Measurements from ENCODE around the gene MET.
"Not testable (repeated sequence)": the region's sequence is repeated elsewhere in the genome, so short reads cannot be mapped to it uniquely, and the experiment has no call there.

The MET gene

DNA sequence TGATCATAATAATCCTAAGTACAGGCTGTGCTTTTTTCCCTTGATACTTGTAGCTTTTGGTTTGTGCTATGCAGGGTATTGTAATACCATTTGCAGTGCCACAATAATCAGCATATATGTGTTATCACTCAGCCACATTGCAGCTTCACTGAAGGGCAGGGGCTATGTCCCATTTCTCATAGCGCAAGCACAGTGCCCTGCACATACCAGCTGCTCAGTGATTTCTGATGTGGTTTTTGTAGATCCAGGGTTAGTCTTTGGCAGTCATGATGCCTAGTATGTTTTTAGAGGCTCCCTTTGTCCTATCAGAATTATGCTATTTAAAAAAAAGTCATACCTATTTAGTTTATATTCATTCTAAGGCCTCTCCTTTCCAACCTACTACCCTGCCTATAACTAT lies 25.8 kb downstream of the MET start:
- DNase-seq: no peak

DNA sequence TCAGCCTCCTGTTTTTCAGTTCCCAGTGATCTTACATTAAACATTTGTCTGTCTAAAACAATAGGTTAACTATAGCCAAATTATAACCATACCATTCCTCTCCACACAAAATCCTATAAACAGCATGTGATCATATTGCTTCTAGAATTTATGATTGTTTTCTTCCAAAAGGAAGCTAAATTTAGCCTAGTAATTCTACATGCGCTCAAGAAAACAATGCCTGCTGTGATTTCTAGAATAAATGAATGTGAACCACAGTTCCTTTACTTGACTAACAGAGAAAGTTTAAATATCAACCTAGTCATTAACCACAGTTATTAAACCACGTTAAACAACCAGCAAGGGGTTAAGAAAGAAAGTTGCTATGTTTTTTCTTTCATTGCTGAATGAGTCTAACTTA lies 26.4 kb downstream of the MET start:
- no peak for DNase-seq

DNA sequence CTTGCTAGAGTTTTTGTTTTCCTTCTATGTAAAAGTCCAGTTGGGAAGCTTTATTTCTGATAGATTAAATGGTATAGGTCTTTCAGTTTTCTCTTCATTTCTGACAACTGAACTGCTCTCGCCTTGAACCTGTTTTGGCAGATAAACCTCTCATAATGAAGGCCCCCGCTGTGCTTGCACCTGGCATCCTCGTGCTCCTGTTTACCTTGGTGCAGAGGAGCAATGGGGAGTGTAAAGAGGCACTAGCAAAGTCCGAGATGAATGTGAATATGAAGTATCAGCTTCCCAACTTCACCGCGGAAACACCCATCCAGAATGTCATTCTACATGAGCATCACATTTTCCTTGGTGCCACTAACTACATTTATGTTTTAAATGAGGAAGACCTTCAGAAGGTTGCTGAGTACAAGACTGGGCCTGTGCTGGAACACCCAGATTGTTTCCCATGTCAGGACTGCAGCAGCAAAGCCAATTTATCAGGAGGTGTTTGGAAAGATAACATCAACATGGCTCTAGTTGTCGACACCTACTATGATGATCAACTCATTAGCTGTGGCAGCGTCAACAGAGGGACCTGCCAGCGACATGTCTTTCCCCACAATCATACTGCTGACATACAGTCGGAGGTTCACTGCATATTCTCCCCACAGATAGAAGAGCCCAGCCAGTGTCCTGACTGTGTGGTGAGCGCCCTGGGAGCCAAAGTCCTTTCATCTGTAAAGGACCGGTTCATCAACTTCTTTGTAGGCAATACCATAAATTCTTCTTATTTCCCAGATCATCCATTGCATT lies 27.1 kb downstream of the MET start:
- no peak for DNase-seq

DNA sequence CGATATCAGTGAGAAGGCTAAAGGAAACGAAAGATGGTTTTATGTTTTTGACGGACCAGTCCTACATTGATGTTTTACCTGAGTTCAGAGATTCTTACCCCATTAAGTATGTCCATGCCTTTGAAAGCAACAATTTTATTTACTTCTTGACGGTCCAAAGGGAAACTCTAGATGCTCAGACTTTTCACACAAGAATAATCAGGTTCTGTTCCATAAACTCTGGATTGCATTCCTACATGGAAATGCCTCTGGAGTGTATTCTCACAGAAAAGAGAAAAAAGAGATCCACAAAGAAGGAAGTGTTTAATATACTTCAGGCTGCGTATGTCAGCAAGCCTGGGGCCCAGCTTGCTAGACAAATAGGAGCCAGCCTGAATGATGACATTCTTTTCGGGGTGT lies 27.7 kb downstream of the MET start:
- DNase-seq: no peak

DNA sequence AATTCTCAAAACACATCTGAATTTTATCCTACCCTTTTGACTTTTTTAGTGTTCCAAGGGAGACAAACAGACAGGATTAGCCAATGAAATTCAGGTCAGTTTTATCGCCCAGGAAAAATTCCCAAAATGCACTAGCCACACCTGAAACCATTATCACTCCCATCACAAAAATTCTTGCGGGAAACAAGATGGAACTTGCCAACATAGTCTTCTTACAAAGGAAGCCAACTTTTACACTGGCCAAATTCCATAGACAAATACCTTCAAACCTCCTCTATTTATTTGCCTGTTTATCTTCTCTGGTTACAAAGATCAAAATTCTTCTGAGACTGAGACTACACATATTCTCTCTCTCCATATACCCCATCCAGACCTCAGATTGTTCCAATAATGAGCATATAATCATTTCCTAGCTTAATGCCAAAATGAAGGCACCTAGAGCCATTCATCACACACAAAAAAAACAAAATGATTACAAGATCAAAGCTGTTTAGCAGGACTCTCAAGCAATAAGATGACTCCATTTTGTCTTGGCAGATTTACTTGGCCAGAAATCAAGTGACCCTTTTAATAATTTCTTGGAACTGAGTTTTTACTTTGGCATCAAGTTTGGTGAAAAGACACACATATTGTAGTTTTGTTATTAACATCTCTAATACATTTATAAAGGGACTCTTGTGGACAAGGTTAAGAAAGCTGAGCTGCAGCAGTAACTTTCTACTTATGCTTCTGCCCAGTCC lies 30.2 kb downstream of the MET start:
- no peak for DNase-seq

DNA sequence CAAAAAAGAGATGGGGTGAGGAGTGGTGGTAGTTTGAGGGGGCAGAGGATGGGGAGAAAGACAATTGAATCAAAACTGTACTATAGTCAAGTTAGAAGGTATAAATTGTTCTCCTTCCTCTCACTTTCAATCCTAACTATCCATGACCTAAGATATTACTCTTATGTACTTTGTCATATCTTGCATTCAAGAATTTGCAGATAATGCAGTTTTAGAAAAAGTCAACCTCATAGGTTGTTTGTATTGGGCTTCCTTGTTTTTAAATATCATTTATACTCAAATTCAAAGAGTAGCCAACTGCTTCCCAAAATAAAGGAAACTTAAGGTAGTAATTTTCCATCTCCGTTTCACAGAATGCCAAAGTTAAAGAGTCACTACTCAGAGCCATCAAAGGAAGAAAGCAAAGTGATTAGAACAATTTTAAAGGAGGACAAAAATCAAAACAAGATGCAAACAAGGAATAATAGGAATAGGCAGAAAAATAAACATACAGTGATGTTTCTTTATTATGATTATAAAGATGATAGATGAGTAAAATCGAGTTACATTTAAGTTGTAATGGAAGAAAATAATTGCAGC lies 32.7 kb downstream of the MET start:
- DNase-seq: no peak

DNA sequence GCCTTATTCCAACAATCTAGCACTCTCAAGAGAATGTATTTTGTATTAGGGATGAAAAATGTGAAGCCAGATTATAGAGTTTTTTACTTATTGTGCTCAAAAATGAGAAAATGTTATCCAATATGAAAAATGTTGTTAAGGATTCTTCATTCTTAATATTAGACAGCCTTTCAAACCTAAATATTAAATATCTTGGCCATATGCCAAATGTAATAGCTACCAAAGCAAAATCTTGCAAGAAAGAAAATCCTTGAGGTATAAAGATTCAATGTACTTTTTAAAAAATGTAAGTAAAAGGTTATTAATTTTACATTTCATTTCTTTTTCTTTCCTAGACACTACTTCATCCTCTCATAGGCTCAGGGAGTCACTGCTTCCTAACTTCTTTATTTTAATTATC lies 33.4 kb downstream of the MET start:
- DNase-seq: no peak

DNA sequence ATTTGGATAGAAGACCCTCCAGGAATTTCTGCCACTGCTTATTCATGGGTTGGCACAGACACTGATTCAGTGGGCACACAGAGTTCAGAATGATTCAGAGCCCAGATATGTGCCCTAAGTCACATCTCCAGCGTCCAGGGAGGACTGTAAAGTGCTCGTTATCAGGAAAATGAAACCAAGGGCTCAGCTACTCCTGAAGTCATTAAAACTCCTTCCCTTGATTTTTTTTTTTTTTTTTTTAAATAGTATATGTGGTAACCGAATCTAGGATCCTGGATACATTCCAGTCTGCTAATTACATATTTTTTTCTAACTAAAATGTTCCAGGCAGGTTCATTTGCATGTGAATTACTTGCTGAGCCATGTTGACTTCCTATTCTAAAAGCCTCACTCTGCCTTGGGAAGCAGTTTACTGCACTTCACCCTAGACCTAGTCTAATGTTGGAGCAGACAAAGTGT lies 34.7 kb downstream of the MET start:
- peak in 1 of 56 donors; percentile 17 for DNase-seq

DNA sequence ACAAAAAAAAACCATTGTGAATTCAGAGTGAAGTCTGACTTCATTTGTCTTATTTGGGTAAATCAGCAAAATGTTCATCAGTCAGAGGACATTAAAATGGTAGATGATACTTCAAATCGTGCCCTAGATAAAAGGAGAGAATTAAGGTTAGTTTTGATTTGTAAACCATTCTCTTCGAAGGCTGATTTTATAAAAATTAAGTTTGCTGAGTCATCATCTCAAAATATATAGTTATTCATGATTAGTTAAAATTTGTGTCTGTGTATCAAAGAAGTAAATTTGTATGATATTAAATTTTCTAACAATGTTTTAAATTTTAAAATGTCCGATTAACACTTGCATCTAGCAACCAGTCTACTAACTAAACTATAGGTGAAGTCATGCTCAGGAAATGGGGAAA lies 35.3 kb downstream of the MET start:
- DNase-seq: no peak

DNA sequence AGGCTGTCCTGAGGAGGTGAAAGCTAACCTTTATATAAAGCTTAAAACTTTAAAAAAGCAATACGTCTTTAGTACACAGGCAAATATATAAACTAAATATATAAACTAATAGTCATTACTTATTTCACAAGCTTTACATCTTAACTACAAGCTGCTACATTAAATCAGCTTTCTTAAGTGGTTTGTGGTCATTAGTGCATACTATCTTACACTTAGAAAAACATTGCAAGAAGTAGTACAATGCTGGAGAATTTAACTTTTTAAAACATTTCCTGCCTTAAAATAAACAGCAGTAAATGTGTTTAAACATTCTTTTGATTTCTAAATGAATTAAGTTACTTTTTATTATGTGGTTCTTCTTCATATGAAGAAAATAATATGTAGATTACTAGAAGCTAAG lies 36.3 kb downstream of the MET start:
- no peak for DNase-seq

DNA sequence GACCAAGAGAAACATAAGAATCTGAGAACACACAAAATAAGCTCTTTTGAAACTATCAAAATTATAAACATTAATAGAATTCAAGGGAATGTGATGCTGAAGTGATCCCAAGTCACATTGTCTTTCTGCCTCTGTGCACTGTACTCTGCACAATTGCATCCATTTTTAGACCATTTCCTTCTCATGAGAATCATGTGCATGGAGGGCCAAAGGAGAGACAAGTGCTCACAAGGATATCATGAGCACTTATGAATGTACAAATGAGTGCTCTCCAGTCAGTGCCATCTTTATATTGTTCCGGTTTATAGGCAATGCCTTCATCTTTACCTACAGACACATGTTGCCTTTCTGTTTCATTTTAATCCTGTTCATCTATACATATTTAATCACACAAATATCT lies 36.9 kb downstream of the MET start:
- no peak for DNase-seq

DNA sequence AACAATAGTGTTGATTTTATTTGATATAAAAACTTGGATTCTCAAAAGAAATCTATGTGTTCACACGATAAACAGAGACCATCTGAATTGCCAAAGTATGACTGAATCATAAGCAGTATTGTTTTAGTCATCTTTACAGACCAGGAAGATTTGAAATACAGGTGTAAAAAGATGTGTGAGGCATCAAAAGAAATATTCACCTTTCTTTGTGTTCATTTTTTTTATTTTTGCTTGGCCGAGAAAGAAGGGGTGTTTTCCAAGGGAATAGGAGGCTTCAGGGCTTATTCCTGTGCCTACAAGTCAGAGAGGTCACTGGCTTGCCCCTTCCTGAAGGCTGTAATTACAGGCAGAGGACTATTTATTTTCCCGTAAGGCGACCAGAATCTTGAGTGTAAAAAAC lies 37.3 kb downstream of the MET start:
- no peak for DNase-seq

DNA sequence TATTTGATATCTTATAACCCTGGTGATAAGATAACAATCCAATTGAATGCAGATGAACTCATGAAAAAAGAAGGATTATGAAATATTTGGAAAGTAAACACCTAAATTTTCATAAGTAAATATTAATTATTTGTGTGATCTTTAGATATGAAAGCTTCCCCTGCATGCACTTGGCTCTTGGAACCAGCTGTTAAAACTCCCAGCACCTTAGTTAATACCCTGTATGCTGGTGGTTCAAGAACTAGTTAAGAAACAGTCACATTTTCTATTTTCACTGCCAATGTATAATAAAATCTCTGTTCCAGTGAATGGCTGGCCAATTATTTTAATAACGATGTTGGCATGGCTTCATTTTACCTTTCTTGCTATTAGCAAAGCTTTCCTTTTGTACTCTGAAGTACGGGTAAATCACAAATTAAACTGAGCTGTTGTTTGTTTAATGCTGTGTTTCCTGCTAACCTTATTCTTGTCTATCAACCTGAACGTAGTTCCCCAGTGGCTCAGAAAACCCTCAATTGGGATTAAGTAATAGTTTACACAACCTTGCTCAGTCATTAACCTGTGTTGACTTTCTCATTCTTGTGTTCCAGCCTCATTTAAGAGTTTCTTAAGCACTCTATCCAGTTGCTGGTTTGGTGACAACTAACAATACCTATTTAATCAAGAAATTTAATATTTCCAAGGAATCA lies 38.9 kb downstream of the MET start:
- DNase-seq: no peak

DNA sequence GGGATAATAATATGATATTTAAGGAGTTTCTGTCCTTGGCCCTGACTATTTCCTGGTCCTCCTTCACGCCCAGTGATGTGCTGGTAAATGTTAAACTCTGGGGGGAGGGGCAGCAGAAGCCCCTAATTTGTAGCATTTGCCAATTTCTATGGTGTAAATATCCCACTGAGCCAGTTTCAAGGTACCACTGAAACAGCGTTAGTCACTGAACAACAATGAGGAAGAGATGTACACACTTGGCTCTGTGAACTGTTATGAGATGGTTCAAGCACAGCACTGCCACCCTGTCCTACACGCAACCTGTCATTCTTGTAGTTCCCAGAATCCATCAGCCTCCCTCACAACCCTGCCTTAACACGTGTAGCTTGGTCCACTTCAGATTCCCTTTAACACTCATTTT lies 39.8 kb downstream of the MET start:
- DNase-seq: no peak

DNA sequence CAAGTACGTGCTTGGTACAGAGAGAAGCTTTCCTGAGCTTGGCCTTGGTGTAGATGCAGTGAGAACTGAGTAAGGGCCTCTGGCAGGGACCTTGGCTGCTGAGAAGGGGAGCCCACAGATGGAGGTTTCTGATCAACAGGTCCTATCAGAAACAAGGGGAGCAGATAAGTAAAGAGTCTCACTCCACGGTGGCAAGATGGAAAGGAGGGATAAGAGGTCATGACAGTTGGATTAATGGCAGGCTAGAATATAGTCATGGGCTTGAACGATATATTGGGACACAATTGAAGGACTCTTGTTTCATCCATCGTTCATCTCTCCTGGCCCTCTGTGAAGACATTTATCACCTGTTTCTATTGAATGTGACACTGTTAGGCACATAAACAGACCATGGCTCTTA lies 41.5 kb downstream of the MET start:
- DNase-seq: no peak

DNA sequence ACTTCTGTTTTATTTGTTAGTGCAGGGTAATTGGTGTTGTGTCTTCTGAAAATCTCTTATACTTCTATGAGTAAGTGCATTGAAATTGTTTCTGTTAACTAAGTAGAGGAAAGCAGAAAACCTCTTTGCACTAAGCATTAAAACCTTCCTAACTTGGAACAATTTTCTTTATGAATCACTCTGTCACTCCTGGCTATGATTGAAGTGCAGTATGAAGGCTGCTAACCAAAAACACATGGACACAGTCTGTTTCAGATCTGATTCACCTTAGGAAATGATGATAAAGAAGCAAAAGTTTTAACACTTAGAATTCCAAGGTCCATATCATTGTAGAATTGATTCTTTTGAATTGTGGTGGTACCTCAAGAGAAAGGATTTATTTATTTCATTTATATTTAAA lies 41.9 kb downstream of the MET start:
- DNase-seq: no peak

DNA sequence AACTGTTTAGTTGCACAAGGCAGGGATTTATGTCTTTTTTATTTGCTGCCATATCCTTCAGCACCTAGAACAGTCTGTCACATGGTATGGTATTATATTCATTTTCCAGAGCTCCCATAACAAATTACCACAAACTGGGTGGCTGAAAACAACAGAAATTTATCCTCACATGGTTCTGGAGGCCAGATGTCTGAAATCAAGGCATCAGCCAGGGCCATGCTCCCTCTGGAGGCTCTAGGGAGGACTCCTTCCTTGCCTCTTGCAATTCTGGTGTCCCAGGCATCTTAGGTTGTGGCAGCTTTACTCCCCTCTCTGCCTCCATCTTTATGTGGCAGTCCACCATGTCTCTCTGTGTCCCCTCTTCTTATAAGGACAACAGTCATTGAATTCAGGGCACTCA lies 43.1 kb downstream of the MET start:
- no peak for DNase-seq

DNA sequence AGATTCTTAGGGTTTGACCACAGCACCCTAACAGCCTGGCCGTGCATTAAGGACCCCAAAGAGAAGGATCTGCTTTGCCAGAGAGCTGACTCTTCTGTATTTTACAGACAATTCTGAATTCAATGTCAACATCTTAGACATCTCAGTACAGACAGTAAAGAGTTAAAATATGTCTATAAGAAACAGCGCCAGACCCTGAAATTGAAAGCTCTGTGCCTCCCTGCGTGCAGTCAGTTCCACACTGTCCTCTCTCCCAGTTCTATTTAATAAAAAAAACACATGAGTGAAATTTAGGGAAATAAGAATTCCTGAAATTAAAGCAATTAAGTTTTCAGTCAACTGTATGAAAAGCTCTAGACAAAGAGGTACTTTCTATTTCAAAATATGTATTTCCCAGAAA lies 45.1 kb downstream of the MET start:
- no peak for DNase-seq

DNA sequence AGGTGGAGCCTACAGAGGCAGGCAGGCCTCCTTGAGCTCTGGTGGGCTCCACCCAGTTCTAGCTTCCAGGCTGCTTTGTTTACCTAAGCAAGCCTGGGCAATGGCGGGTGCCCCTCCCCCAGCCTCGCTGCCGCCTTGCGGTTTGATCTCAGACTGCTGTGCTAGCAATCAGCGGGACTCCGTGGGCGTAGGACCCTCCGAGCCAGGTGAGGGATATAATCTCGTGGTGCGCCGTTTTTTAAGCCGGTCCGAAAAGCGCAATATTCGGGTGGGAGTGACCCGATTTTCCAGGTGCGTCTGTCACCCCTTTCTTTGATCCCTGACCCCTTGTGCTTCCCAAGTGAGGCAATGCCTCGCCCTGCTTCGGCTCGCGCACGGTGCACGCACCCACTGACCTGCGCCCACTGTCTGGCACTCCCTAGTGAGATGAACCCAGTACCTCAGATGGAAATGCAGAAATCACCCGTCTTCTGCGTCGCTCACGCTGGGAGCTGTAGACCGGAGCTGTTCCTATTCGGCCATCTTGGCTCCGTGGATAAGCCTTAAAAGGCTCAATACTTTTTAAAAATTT lies 52.0 kb downstream of the MET start:
- DNase-seq: not testable (repeated sequence)

DNA sequence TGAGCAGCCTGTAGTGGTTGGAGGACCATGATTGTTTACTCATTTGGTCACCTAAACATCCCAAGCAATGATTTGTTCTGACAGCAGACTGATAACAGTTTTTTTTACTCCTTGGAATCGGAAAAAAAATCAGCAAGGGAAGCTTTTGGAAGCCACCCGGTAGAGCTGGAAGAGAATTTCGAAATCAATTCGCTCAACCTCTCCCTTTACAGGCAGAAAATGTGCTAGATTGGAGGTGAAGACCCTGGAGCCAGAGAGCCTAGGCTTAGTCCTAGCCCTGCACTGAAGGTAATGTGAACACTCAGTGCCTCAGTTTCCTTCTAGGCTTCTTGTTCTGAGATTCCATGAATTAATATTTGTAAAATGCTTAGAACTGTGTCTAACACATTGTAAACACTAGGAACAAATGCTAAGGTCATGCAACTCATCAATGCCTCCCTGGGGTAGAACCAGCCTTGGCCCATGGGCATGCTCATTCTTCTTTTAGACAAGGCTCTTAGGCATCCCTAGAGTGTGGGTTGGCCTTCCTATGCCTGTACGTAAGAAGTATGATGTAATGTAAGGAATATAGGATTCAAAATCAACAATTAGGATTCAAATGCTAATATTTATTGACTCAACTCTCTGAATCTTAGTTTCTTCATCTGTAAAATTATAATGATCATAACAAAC lies 52.7 kb downstream of the MET start:
- DNase-seq: no peak

DNA sequence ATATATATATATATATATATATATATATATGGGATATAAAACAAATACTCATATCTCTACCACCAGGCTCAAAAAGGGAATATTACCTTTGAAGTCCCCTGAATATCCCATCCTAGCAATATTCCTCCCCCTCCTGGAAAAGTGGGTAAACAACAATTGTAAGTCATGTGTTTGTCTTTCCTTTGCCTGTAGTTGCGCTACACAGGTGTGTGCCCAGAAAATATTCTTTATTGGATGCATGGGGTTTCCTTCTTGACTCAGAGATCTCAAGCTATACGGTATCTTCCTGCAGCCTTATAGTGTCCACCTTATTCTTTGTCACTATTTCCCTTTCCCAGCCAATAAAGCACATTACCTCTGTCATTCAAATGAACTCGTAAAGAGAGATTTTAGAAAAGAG lies 54.2 kb downstream of the MET start:
- DNase-seq: no peak

Data from nucleus accumbens (tissue), 56 donors.